GM12878 (cell line): ENCODE measurements around the gene SFI1. TPM values are rescaled to one million over a fixed set of nuclear protein-coding genes. Genes with fewer than 3 reads are reported as not detected.

Source experiments
- ATAC-seq: fragments of 200-7000 bp; cut with Tn5 transposase; 3 replicates; pipeline ENCODE4 v1.9.1; 2020; ENCODE audit warnings: mild to moderate bottlenecking, moderate library complexity
- BruUV-seq: library from RNA; stranded (reverse); fragments of 400-500 nt; replicated peaks from 2 replicates; lab custom pipeline; 2021; lab: Mats Ljungman, UMichigan
- CTCF ChIA-PET: fragments of 300-600 bp; sonication (Branson Sonifier 250); formaldehyde crosslinking; extraction: SDS; loops from one replicate; lab custom pipeline; 2021; ENCODE audit warnings: inconsistent platforms; lab: Yijun Ruan, JAX
- POLR2A ChIA-PET: fragments of 350-600 bp; formaldehyde crosslinking; extraction: SDS; loops from one replicate; lab custom pipeline; 2021; ENCODE audit warnings: inconsistent platforms; lab: Charles Lee
- RAD21 ChIA-PET: fragments of 300-600 bp; sonication (Branson Sonifier 250); formaldehyde crosslinking; loops from one replicate; lab custom pipeline; 2023; ENCODE audit warnings: antibody characterized with exemption; ENCODE audit not compliant: unreplicated experiment; lab: Charles Lee
- SMC1A ChIA-PET: fragments of 300-600 bp; sonication (Branson Sonifier 250); formaldehyde crosslinking; loops from one replicate; lab custom pipeline; 2023; ENCODE audit not compliant: unreplicated experiment, uncharacterized antibody; lab: Charles Lee
- DNase-seq: peaks from one replicate; pipeline ENCODE4 v3.0.0-alpha.2; 2011; ENCODE audit warnings: low read depth, low spot score
- FAIRE-seq: peaks from 3 replicates; lab custom pipeline; 2011; peaks lifted over from hg19 to GRCh38; lab: Jason Lieb, UNC
- H2AFZ ChIP-seq: 2 replicates; pipeline ENCODE4 v1.6.0; 2011; ENCODE audit warnings: low read depth, low read length, control low read depth; ENCODE audit not compliant: control insufficient read depth
- H3K27ac ChIP-seq: 2 replicates; pipeline ENCODE4 v1.5.1; 2011; ENCODE audit warnings: control low read depth; ENCODE audit not compliant: control insufficient read depth, insufficient read depth
- H3K27me3 ChIP-seq, 2 experiments: replicated peaks in 1 of 2; 2 replicates each; pipeline versions ENCODE4 v1.6.0 to v1.6.1; 2011; ENCODE audit warnings: low read length in 1 of 2; ENCODE audit not compliant: control insufficient read depth in 2 of 2, insufficient read depth in 2 of 2
- H3K36me3 ChIP-seq, 2 experiments: 2 replicates each; pipeline ENCODE4 v1.5.1; 2011; ENCODE audit warnings: low read length in 1 of 2; ENCODE audit not compliant: control insufficient read depth in 2 of 2, insufficient read depth in 2 of 2
- H3K4me1 ChIP-seq: 2 replicates; pipeline ENCODE4 v1.6.1; 2011; ENCODE audit warnings: mild to moderate bottlenecking, low read length, moderate library complexity, mixed read lengths; ENCODE audit not compliant: control insufficient read depth, insufficient read depth
- H3K4me2 ChIP-seq: 2 replicates; pipeline ENCODE4 v1.6.0; 2011; ENCODE audit warnings: control low read depth; ENCODE audit not compliant: control insufficient read depth, insufficient read depth
- H3K4me3 ChIP-seq: fragments of 200-600 bp; sonication (generic); 2 replicates; pipeline ENCODE4 v1.5.1; 2016
- H3K79me2 ChIP-seq: 2 replicates; pipeline ENCODE4 v1.6.0; 2011; ENCODE audit warnings: low read length; ENCODE audit not compliant: control insufficient read depth, insufficient read depth
- H3K9ac ChIP-seq: 2 replicates; pipeline ENCODE4 v1.8.0; 2011; ENCODE audit warnings: low read length, control low read depth, mixed read lengths; ENCODE audit not compliant: control insufficient read depth, insufficient read depth
- H3K9me3 ChIP-seq: replicated peaks from 3 replicates; pipeline ENCODE4 v1.5.1; 2011; ENCODE audit warnings: mild to moderate bottlenecking, low read length; ENCODE audit not compliant: control insufficient read depth, insufficient read depth
- H4K20me1 ChIP-seq: 2 replicates; pipeline ENCODE4 v1.6.0; 2011; ENCODE audit not compliant: control insufficient read depth, insufficient read depth
- BACH1 ChIP-seq: fragments of 450-650 bp; IDR thresholded peaks from 2 replicates; pipeline ENCODE4 v1.6.1; 2017; ENCODE audit warnings: mild to moderate bottlenecking, borderline replicate concordance
- FOXK2 ChIP-seq: fragments of 450-650 bp; IDR thresholded peaks from 2 replicates; pipeline ENCODE4 v1.6.1; 2017; ENCODE audit warnings: mild to moderate bottlenecking, moderate library complexity
- MLLT1 ChIP-seq: fragments of 450-650 bp; IDR thresholded peaks from 2 replicates; pipeline ENCODE4 v1.6.1; 2016; ENCODE audit warnings: mild to moderate bottlenecking
- RBBP5 ChIP-seq: fragments of 200-600 bp; sonication (generic); conservative IDR thresholded peaks from 2 replicates; pipeline ENCODE4 v1.6.1; 2016
- USF2 ChIP-seq: IDR thresholded peaks from 2 replicates; pipeline ENCODE4 v1.6.1; 2011; ENCODE audit warnings: low read depth, low read length, improper control_type of control experiment, borderline replicate concordance
- YBX1 ChIP-seq: fragments of 450-650 bp; IDR thresholded peaks from 2 replicates; pipeline ENCODE4 v1.6.1; 2016; ENCODE audit warnings: antibody characterized with exemption
- WGBS: methylation state at CpG from one replicate; pipeline ENCODE4 v1.1.6; 2016; ENCODE audit warnings: low lambda C conversion rate; ENCODE audit not compliant: insufficient replicate concordance, insufficient coverage; ENCODE audit errors: missing lambda C conversion rate; 5-methylcytosine and 5-hydroxymethylcytosine counted together
- in situ Hi-C: fragments of 300-500 bp; cut with MboI; formaldehyde crosslinking; loops from 9 replicates; pipeline ENCODE4 v1.14.3; 2018; ENCODE audit warnings: mixed read lengths
- intact Hi-C: fragments of 100-400 bp; cut with micrococcal nuclease; formaldehyde crosslinking; loops from one replicate; pipeline ENCODE4 v1.14.2; 2022; ENCODE audit not compliant: unreplicated experiment
- polyA plus RNA-seq, 11 experiments: library from polyadenylated mRNA; depleted of rRNA in 4 of 11; unstranded in 6 of 11; stranded (reverse) in 5 of 11; fragments of >200 nt; fragmentation: Nextera tagmentation in 4 of 11; fragmentation: Illumina TruSeq in 1 of 11; extraction: Ambion mirVana in 4 of 11; extraction: Trizol in 1 of 11; gene quantifications; 1 replicate in 1 of 11; 2 replicates in 10 of 11; pipeline versions ENCODE4 v1.2.1 to v1.2.3, GENCODE V29; 2011 to 2016; ENCODE audit warnings: inconsistent platforms in 2 of 11, missing spikeins in 2 of 11, low read depth in 1 of 11
- total RNA-seq, 4 experiments: library from RNA; depleted of rRNA in 3 of 4; stranded (reverse); fragments of >200 nt in 3 of 4; fragmentation: Illumina TruSeq in 1 of 4; extraction: Trizol in 1 of 4; gene quantifications; 2 replicates each; pipeline versions ENCODE4 v1.2.1 to v1.2.3, GENCODE V29; 2013 to 2021
- TF ChIP-seq, protein P1 (sequence below): IDR thresholded peaks from 2 replicates; pipeline ENCODE4 v1.6.1; 2012; ENCODE audit warnings: low read length, inconsistent platforms
- TF ChIP-seq, protein P2 (sequence below): fragments of 450-650 bp; formaldehyde crosslinking; IDR thresholded peaks from 2 replicates; pipeline ENCODE4 v1.4.0; 2022; ENCODE audit warnings: mild to moderate bottlenecking, moderate library complexity

SFI1 gene
- total and polyA plus RNA-seq, 10 of the 15 experiments (the other 5 are each of a cell fraction or from before 2014, with no cell fraction given), result 6.3 to 70.1 (median 30.4) TPM

GRCh38 chr22:31602259-31602952 lies 106.1 kb downstream of the SFI1 start:
- intact Hi-C loops, result no loop called here
- RAD21 ChIA-PET, result no interaction called here
- no peak overlapping the region for H3K27ac ChIP-seq

GRCh38 chr22:31603081-31603525 lies 106.8 kb downstream of the SFI1 start:
- intact Hi-C loops (no loop called here), in situ Hi-C loops (no loop called here)
- H3K27ac ChIP-seq, result no peak overlapping the region
- no peaks in the 10 kb centered on the region for H3K79me2 ChIP-seq
- no peak overlapping the region for H3K9ac ChIP-seq
- no peak for ATAC-seq
- ChIA-PET RAD21 (no interaction called here), CTCF (no interaction called here), SMC1A (no interaction called here), POLR2A (interaction anchor here (0.5 to 1.2 kb wide), 2 partner anchors 30 to 37 kb away, joined by 3 read pairs; no protein-coding TSS in a partner anchor)
- DNase-seq, result no peak
- no peak overlapping the region for H3K4me3 ChIP-seq
- BruUV-seq, result no TSS peak
- no peak overlapping the region for H3K4me2 ChIP-seq
- H3K9me3 ChIP-seq, result no peaks in the 10 kb centered on the region
- no peaks in the 10 kb centered on the region for H4K20me1 ChIP-seq
- no peaks in the 10 kb centered on the region for H3K27me3 ChIP-seq
- FAIRE-seq, result no peak
- 85% methylated on average over 10 of the region's 10 CpGs for WGBS
- H2AFZ ChIP-seq, result no peak overlapping the region
- H3K4me1 ChIP-seq, result no peaks in the 10 kb centered on the region
- H3K36me3 ChIP-seq, result peaks cover 15 to 29% of the 10 kb centered on the region in 2 experiments
- TF ChIP-seq, protein P1, sequence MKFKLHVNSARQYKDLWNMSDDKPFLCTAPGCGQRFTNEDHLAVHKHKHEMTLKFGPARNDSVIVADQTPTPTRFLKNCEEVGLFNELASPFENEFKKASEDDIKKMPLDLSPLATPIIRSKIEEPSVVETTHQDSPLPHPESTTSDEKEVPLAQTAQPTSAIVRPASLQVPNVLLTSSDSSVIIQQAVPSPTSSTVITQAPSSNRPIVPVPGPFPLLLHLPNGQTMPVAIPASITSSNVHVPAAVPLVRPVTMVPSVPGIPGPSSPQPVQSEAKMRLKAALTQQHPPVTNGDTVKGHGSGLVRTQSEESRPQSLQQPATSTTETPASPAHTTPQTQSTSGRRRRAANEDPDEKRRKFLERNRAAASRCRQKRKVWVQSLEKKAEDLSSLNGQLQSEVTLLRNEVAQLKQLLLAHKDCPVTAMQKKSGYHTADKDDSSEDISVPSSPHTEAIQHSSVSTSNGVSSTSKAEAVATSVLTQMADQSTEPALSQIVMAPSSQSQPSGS, result no peak
- TF ChIP-seq, protein P2, sequence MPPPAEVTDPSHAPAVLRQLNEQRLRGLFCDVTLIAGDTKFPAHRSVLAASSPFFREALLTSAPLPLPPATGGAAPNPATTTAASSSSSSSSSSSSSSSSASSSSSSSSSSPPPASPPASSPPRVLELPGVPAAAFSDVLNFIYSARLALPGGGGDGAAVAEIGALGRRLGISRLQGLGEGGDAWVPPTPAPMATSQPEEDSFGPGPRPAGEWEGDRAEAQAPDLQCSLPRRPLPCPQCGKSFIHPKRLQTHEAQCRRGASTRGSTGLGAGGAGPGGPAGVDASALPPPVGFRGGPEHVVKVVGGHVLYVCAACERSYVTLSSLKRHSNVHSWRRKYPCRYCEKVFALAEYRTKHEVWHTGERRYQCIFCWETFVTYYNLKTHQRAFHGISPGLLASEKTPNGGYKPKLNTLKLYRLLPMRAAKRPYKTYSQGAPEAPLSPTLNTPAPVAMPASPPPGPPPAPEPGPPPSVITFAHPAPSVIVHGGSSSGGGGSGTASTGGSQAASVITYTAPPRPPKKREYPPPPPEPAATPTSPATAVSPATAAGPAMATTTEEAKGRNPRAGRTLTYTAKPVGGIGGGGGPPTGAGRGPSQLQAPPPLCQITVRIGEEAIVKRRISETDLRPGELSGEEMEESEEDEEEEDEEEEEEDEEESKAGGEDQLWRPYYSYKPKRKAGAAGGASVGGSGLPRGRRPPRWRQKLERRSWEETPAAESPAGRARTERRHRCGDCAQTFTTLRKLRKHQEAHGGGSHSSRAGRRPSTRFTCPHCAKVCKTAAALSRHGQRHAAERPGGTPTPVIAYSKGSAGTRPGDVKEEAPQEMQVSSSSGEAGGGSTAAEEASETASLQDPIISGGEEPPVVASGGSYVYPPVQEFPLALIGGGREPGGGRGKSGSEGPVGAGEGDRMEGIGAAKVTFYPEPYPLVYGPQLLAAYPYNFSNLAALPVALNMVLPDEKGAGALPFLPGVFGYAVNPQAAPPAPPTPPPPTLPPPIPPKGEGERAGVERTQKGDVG (CRISPR knock-in tag), result no peak
- no peak for TF ChIP-seq MLLT1
- TF ChIP-seq RBBP5, result no peak

More at GRCh38 chr22:31602259-31602952, 106.1 kb downstream of the SFI1 start:
- Histone ChIP-seq H3K4me3 (no peak overlapping the region), H3K36me3 (peaks cover 12 to 24% of the 10 kb centered on the region in 2 experiments), H3K9me3 (no peaks in the 10 kb centered on the region), H3K4me1 (no peaks in the 10 kb centered on the region), H4K20me1 (no peaks in the 10 kb centered on the region), H3K9ac (no peak overlapping the region), H3K27me3 (no peaks in the 10 kb centered on the region), H3K79me2 (no peaks in the 10 kb centered on the region), H2AFZ (no peak overlapping the region), H3K4me2 (no peak overlapping the region)
- BruUV-seq, result no TSS peak
- ChIA-PET SMC1A (no interaction called here), CTCF (no interaction called here), POLR2A (no interaction called here)
- in situ Hi-C loops, result no loop called here
- DNase-seq (no peak), FAIRE-seq (no peak), ATAC-seq (no peak)
- no peak for TF ChIP-seq FOXK2
- TF ChIP-seq BACH1, result no peak
- TF ChIP-seq USF2, result no peak
- no peak for TF ChIP-seq YBX1
- WGBS, result 87% methylated on average over 11 of the region's 11 CpGs
